Activated CD8-positive, alpha-beta T cell treated with anti-CD3 and anti-CD28 coated beads for 36 hours (primary cell): ENCODE data around the gene SCLT1. TPM values are rescaled to one million over a fixed set of nuclear protein-coding genes. Genes with fewer than 3 reads are reported as not detected.

Source experiments
- ATAC-seq: fragments of 200-7000 bp; cut with Tn5 transposase; one replicate; pipeline ENCODE4 v1.10.0; 2021; ENCODE audit warnings: mild to moderate bottlenecking, moderate library complexity
- CTCF ChIA-PET: fragments of 350-600 bp; sonication (Branson Sonifier 250); formaldehyde crosslinking; loops from one replicate; lab custom pipeline; 2021; ENCODE audit warnings: antibody characterized with exemption; lab: Charles Lee
- POLR2A ChIA-PET: fragments of 350-600 bp; sonication (Branson Sonifier 250); formaldehyde crosslinking; loops from one replicate; lab custom pipeline; 2021; ENCODE audit warnings: antibody characterized with exemption; lab: Charles Lee
- DNase-seq: peaks from one replicate; pipeline ENCODE4 v3.0.0-alpha.2; 2020
- H3K27ac Mint-ChIP-seq: one replicate; pipeline ENCODE4 v1.8.0; 2021; ENCODE audit warnings: mild to moderate bottlenecking, mixed read lengths
- H3K27me3 Mint-ChIP-seq: one replicate; pipeline ENCODE4 v1.8.0; 2021; ENCODE audit warnings: mixed read lengths
- H3K36me3 Mint-ChIP-seq: one replicate; pipeline ENCODE4 v1.8.0; 2021; ENCODE audit warnings: low read depth, mixed read lengths
- H3K4me1 Mint-ChIP-seq: one replicate; pipeline ENCODE4 v1.8.0; 2021; ENCODE audit warnings: low read depth, mixed read lengths
- H3K4me3 Mint-ChIP-seq: one replicate; pipeline ENCODE4 v1.8.0; 2021; ENCODE audit warnings: mild to moderate bottlenecking, moderate library complexity, mixed read lengths
- H3K9me3 Mint-ChIP-seq: one replicate; pipeline ENCODE4 v1.8.0; 2021; ENCODE audit warnings: mixed read lengths
- CTCF ChIP-seq: fragments of 200-600 bp; IDR thresholded peaks from one replicate; pipeline ENCODE4 v1.8.0; 2022; ENCODE audit warnings: antibody characterized with exemption, mild to moderate bottlenecking
- intact Hi-C: fragments of 100-400 bp; cut with micrococcal nuclease; formaldehyde crosslinking; loops from one replicate; pipeline ENCODE4 v1.10.0; 2022
- total RNA-seq, 2 experiments: library from RNA; stranded (reverse); gene quantifications; one replicate each; pipeline ENCODE4 v1.2.3, GENCODE V29; 2021

Gene SCLT1
- total RNA-seq, 2 experiments from 2014 or later: 18.5 to 19.7 TPM

GRCh38 chr4:128862608-128863311 lies 230.6 kb downstream of the SCLT1 start:
- peak; percentile 88 for ATAC-seq
- DNase-seq: peak; percentile 61
- Mint-ChIP-seq H3K36me3 (peaks cover 74% of the 10 kb centered on the region), H3K9me3 (no peaks in the 10 kb centered on the region), H3K4me1 (peaks cover 47% of the 10 kb centered on the region), H3K27ac (peak overlapping the region; percentile 80), H3K27me3 (no peaks in the 10 kb centered on the region), H3K4me3 (no peak overlapping the region)
- ChIA-PET CTCF (interaction anchor here (0.6 to 3.1 kb wide), 12 partner anchors 8 to 671 kb away, joined by 3 to 26 read pairs (median 4); no protein-coding TSS in a partner anchor), POLR2A (interaction anchor here (0.9 kb wide), 1 partner anchor 53 kb away, joined by 3 read pairs; the partner anchor contains the start of gene JADE1)
- intact Hi-C loops: loop anchor here (5.0 kb wide), 1 partner anchor 50 kb away; no protein-coding TSS in a partner anchor
- TF ChIP-seq CTCF: no peak

- intact Hi-C loops: loop anchor here (5.0 kb wide), 1 partner anchor 50 kb away; no protein-coding TSS in a partner anchor
- Mint-ChIP-seq H3K36me3 (peaks cover 78% of the 10 kb centered on the region), H3K27ac (peak overlapping the region; percentile 80), H3K9me3 (no peaks in the 10 kb centered on the region), H3K27me3 (no peaks in the 10 kb centered on the region), H3K4me3 (no peak overlapping the region), H3K4me1 (peaks cover 47% of the 10 kb centered on the region)
- peak; percentile 16 for DNase-seq
- ChIA-PET CTCF (interaction anchor here (1.0 to 3.1 kb wide), 8 partner anchors 7 to 670 kb away, joined by 3 to 26 read pairs (median 4); no protein-coding TSS in a partner anchor), POLR2A (interaction anchor here (0.9 kb wide), 1 partner anchor 52 kb away, joined by 3 read pairs; the partner anchor contains the start of gene JADE1)
- TF ChIP-seq CTCF: no peak
- peak; percentile 24 for ATAC-seq
Observed at GRCh38 chr4:128861856-128862518, 231.4 kb downstream of the SCLT1 start.

GRCh38 chr4:128859887-128860677 lies 233.3 kb downstream of the SCLT1 start:
- intact Hi-C loops: loop anchor here (5.0 kb wide), 1 partner anchor 48 kb away; no protein-coding TSS in a partner anchor
- H3K36me3 Mint-ChIP-seq: peaks cover 76% of the 10 kb centered on the region
- peak overlapping the region; percentile 29 for H3K27ac Mint-ChIP-seq
- no peaks in the 10 kb centered on the region for H3K27me3 Mint-ChIP-seq
- DNase-seq (peak; percentile 23), ATAC-seq (no peak)
- ChIA-PET CTCF (no interaction called here), POLR2A (interaction anchor here (1.2 kb wide), 1 partner anchor 48 kb away, joined by 3 read pairs; no protein-coding TSS in a partner anchor)
- peaks cover 49% of the 10 kb centered on the region for H3K4me1 Mint-ChIP-seq
- H3K4me3 Mint-ChIP-seq: no peak overlapping the region
- H3K9me3 Mint-ChIP-seq: no peaks in the 10 kb centered on the region
- TF ChIP-seq CTCF: no peak

- H3K4me1 Mint-ChIP-seq: peaks cover 59% of the 10 kb centered on the region
- peaks cover 77% of the 10 kb centered on the region for H3K36me3 Mint-ChIP-seq
- no peak overlapping the region for H3K4me3 Mint-ChIP-seq
- peak overlapping the region; percentile 10 for H3K27ac Mint-ChIP-seq
- TF ChIP-seq CTCF: no peak
- no peaks in the 10 kb centered on the region for H3K27me3 Mint-ChIP-seq
- intact Hi-C loops: no loop called here
- DNase-seq (no peak), ATAC-seq (no peak)
- no peaks in the 10 kb centered on the region for H3K9me3 Mint-ChIP-seq
- CTCF ChIA-PET: no interaction called here
- POLR2A ChIA-PET: interaction anchor here (1.2 kb wide), 1 partner anchor 47 kb away, joined by 3 read pairs; no protein-coding TSS in a partner anchor
Observed at GRCh38 chr4:128858879-128859671, 234.3 kb downstream of the SCLT1 start.
